ENCODE results near the gene AAMDC.
"Not testable (repeated sequence)": the region's sequence is repeated elsewhere in the genome, so short reads cannot be mapped to it uniquely, and the experiment has no call there.

DNA sequence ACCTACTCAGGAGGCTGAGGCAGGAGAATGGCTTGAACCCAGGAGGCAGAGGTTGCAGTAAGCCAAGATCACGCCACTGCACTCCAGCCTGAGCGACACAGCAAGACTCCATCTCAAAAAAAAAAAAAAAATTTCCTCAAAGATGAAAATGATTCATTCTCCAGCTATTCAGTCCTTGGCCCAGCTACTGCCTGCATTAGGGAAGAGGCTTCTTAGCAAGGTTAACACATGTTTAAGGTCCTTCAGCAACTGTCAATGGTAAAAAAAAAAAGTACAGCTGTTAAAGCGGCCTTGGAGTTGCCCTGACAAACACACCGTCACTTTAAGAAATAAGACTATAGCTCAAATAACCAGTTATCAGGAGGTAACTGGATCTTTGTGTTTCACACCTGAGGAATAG, 57.3 kb downstream of the AAMDC start:
- TF ChIP-seq, protein P1, sequence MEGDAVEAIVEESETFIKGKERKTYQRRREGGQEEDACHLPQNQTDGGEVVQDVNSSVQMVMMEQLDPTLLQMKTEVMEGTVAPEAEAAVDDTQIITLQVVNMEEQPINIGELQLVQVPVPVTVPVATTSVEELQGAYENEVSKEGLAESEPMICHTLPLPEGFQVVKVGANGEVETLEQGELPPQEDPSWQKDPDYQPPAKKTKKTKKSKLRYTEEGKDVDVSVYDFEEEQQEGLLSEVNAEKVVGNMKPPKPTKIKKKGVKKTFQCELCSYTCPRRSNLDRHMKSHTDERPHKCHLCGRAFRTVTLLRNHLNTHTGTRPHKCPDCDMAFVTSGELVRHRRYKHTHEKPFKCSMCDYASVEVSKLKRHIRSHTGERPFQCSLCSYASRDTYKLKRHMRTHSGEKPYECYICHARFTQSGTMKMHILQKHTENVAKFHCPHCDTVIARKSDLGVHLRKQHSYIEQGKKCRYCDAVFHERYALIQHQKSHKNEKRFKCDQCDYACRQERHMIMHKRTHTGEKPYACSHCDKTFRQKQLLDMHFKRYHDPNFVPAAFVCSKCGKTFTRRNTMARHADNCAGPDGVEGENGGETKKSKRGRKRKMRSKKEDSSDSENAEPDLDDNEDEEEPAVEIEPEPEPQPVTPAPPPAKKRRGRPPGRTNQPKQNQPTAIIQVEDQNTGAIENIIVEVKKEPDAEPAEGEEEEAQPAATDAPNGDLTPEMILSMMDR (conservative IDR thresholded peaks at IDR 0.05 in 1 of 2, IDR thresholded peaks at IDR 0.05 in 1 of 2; ENCODE audit: low read depth in 1 of 2, low read length in 2 of 2): not testable (repeated sequence)
- not testable (repeated sequence) for TF ChIP-seq EZH2 (IDR thresholded peaks at IDR 0.05; ENCODE audit: low read length, missing control alignments)

All from fibroblast of lung (primary cell).